CD14-positive monocyte (primary cell): ENCODE measurements around the gene KITLG. TPM values are rescaled to one million over a fixed set of nuclear protein-coding genes. Genes with fewer than 3 reads are reported as not detected.

Source experiments
- DNase-seq, 3 donors: peaks; one replicate each; pipeline ENCODE4 v3.0.0-alpha.2; 2011 to 2022
- H2AFZ ChIP-seq: 2 replicates; pipeline ENCODE4 v1.6.0; 2012; ENCODE audit warnings: mild to moderate bottlenecking, low read depth, low read length, inconsistent platforms; ENCODE audit not compliant: insufficient read depth, poor library complexity, severe bottlenecking
- H3K27ac ChIP-seq, 2 donors: 1 replicate in 1 of 2; 2 replicates in 1 of 2; pipeline ENCODE4 v1.5.1; 2012 to 2013; ENCODE audit warnings: low read length in 2 of 2, control low read depth in 1 of 2, inconsistent platforms in 1 of 2, low read depth in 1 of 2, mild to moderate bottlenecking in 1 of 2
- H3K27me3 ChIP-seq, 2 donors: one replicate each; pipeline versions ENCODE4 v1.6.0 to v1.6.1; 2011 to 2013; ENCODE audit warnings: low read length in 2 of 2; ENCODE audit not compliant: control insufficient read depth in 2 of 2, insufficient read depth in 2 of 2
- H3K36me3 ChIP-seq, 2 donors: replicated peaks in 1 of 2; 1 replicate in 1 of 2; 2 replicates in 1 of 2; pipeline versions ENCODE4 v1.5.1 to v1.6.1; 2012 to 2013; ENCODE audit warnings: low read length in 2 of 2, control low read depth in 1 of 2, inconsistent platforms in 1 of 2, mild to moderate bottlenecking in 1 of 2; ENCODE audit not compliant: insufficient read depth in 2 of 2, control insufficient read depth in 1 of 2
- H3K4me1 ChIP-seq, 2 donors: 1 replicate in 1 of 2; 2 replicates in 1 of 2; pipeline versions ENCODE4 v1.5.1 to v1.6.1; 2012 to 2013; ENCODE audit warnings: low read length in 2 of 2, control low read depth in 1 of 2, inconsistent platforms in 1 of 2, mild to moderate bottlenecking in 1 of 2, moderate library complexity in 1 of 2; ENCODE audit not compliant: insufficient read depth in 2 of 2, control insufficient read depth in 1 of 2
- H3K4me2 ChIP-seq: replicated peaks from 2 replicates; pipeline ENCODE3; 2012; ENCODE audit warnings: low read length, moderate library complexity, mild to moderate bottlenecking; ENCODE audit not compliant: poor library complexity, severe bottlenecking; ENCODE audit errors: extremely low read depth
- H3K4me3 ChIP-seq, 3 experiments: fragments of 200-600 bp in 1 of 3; sonication (generic) in 1 of 3; replicated peaks in 1 of 3; 1 replicate in 2 of 3; 2 replicates in 1 of 3; pipeline ENCODE4 v1.5.1; 2011 to 2013; ENCODE audit warnings: low read length in 3 of 3, mild to moderate bottlenecking in 3 of 3, control low read depth in 2 of 3, low read depth in 2 of 3, inconsistent platforms in 1 of 3, moderate library complexity in 1 of 3
- H3K79me2 ChIP-seq: 2 replicates; pipeline ENCODE4 v1.6.0; 2012; ENCODE audit warnings: mild to moderate bottlenecking, control low read depth, inconsistent platforms, low read length, moderate library complexity; ENCODE audit not compliant: insufficient read depth
- H3K9ac ChIP-seq: 2 replicates; pipeline ENCODE4 v1.6.0; 2017; ENCODE audit warnings: low read length, mild to moderate bottlenecking; ENCODE audit not compliant: insufficient read depth, poor library complexity, severe bottlenecking
- H3K9me3 ChIP-seq, 2 donors: replicated peaks in 1 of 2; 1 replicate in 1 of 2; 2 replicates in 1 of 2; pipeline versions ENCODE4 v1.5.1 to v1.6.1; 2012 to 2013; ENCODE audit warnings: low read length in 2 of 2, control low read depth in 1 of 2; ENCODE audit not compliant: control insufficient read depth in 1 of 2, insufficient read depth in 1 of 2
- H4K20me1 ChIP-seq: 2 replicates; pipeline ENCODE4 v1.6.0; 2012; ENCODE audit warnings: mild to moderate bottlenecking, low read length, control low read depth, moderate library complexity; ENCODE audit not compliant: insufficient read depth
- H3K27ac Mint-ChIP-seq, 7 donors: one replicate each; pipeline ENCODE4 v1.8.0; 2020; ENCODE audit warnings: mild to moderate bottlenecking in 7 of 7, mixed read lengths in 7 of 7, moderate library complexity in 6 of 7, inconsistent platforms in 2 of 7
- H3K27me3 Mint-ChIP-seq, 3 donors: one replicate each; pipeline ENCODE4 v1.8.0; 2021 to 2022; ENCODE audit warnings: low read depth in 3 of 3, mild to moderate bottlenecking in 3 of 3, mixed read lengths in 3 of 3, moderate library complexity in 3 of 3, inconsistent platforms in 1 of 3
- H3K36me3 Mint-ChIP-seq, 2 donors: one replicate each; pipeline ENCODE4 v1.8.0; 2020; ENCODE audit warnings: mixed read lengths in 2 of 2, inconsistent platforms in 1 of 2, mild to moderate bottlenecking in 1 of 2
- H3K4me1 Mint-ChIP-seq: one replicate; pipeline ENCODE4 v1.8.0; 2020; ENCODE audit warnings: mild to moderate bottlenecking, mixed read lengths
- H3K4me3 Mint-ChIP-seq, 2 donors: one replicate each; pipeline ENCODE4 v1.8.0; 2020; ENCODE audit warnings: mild to moderate bottlenecking in 2 of 2, mixed read lengths in 2 of 2, moderate library complexity in 1 of 2
- H3K9me3 Mint-ChIP-seq, 7 donors: one replicate each; pipeline ENCODE4 v1.8.0; 2020 to 2022; ENCODE audit warnings: mixed read lengths in 7 of 7, mild to moderate bottlenecking in 6 of 7, moderate library complexity in 6 of 7, inconsistent platforms in 2 of 7
- WGBS: methylation state at CpG from one replicate; pipeline ENCODE4 v1.1.5; 2013; ENCODE audit warnings: missing lambda C conversion rate; ENCODE audit not compliant: insufficient coverage; 5-methylcytosine and 5-hydroxymethylcytosine counted together
- intact Hi-C, 2 donors: fragments of 100-400 bp; cut with micrococcal nuclease; formaldehyde crosslinking; loops; one replicate each; pipeline versions ENCODE4 v1.15.0 to v1.15.1; 2023
- polyA plus RNA-seq, 3 donors: library from polyadenylated mRNA; depleted of rRNA in 1 of 3; unstranded in 2 of 3; stranded (reverse) in 1 of 3; fragments of 300-500 nt in 2 of 3; fragments of >200 nt in 1 of 3; fragmentation: Illumina TruSeq in 2 of 3; gene quantifications; 1 replicate in 2 of 3; 2 replicates in 1 of 3; pipeline ENCODE4 v1.2.3, GENCODE V29; 2012 to 2021
- TF ChIP-seq, protein P1 (sequence below): fragments of 200-600 bp; IDR thresholded peaks from one replicate; pipeline ENCODE4 v1.8.0; 2022; ENCODE audit warnings: antibody characterized with exemption, mild to moderate bottlenecking

The KITLG gene
- polyA plus RNA-seq, 3 donors = 0.03 to 0.07 TPM; not detected in 1

- H3K27ac Mint-ChIP-seq = no peak overlapping the region
- no peaks in the 10 kb centered on the region for H3K4me1 Mint-ChIP-seq
- Histone ChIP-seq H4K20me1 (no peaks in the 10 kb centered on the region), H3K79me2 (no peaks in the 10 kb centered on the region), H3K9ac (no peak overlapping the region), H3K27ac (no peak overlapping the region), H3K36me3 (no peaks in the 10 kb centered on the region), H3K4me2 (no peak overlapping the region), H3K9me3 (no peaks in the 10 kb centered on the region), H3K4me3 (no peak overlapping the region), H2AFZ (no peak overlapping the region), H3K4me1 (no peaks in the 10 kb centered on the region), H3K27me3 (no peaks in the 10 kb centered on the region)
- H3K9me3 Mint-ChIP-seq = peaks cover 0 to 1% (median 0%) of the 10 kb centered on the region in 7 donors
- H3K36me3 Mint-ChIP-seq = no peaks in the 10 kb centered on the region
- intact Hi-C loops = no loop called here
- no peak overlapping the region for H3K4me3 Mint-ChIP-seq
- TF ChIP-seq, protein P1, sequence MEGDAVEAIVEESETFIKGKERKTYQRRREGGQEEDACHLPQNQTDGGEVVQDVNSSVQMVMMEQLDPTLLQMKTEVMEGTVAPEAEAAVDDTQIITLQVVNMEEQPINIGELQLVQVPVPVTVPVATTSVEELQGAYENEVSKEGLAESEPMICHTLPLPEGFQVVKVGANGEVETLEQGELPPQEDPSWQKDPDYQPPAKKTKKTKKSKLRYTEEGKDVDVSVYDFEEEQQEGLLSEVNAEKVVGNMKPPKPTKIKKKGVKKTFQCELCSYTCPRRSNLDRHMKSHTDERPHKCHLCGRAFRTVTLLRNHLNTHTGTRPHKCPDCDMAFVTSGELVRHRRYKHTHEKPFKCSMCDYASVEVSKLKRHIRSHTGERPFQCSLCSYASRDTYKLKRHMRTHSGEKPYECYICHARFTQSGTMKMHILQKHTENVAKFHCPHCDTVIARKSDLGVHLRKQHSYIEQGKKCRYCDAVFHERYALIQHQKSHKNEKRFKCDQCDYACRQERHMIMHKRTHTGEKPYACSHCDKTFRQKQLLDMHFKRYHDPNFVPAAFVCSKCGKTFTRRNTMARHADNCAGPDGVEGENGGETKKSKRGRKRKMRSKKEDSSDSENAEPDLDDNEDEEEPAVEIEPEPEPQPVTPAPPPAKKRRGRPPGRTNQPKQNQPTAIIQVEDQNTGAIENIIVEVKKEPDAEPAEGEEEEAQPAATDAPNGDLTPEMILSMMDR = no peak
- WGBS = 100% methylated on average over 1 of the region's 4 CpGs
- no peak for DNase-seq
- H3K27me3 Mint-ChIP-seq = peaks cover 0 to 2% (median 2%) of the 10 kb centered on the region in 3 donors
These were observed 17.3 kb downstream of the KITLG start for GRCh38 chr12:88562846-88563582.

GRCh38 chr12:88562151-88562550 lies 18.1 kb downstream of the KITLG start:
- Mint-ChIP-seq H3K27ac (no peak overlapping the region), H3K27me3 (peaks cover 0 to 2% (median 2%) of the 10 kb centered on the region in 3 donors), H3K4me3 (no peak overlapping the region), H3K4me1 (no peaks in the 10 kb centered on the region), H3K36me3 (no peaks in the 10 kb centered on the region), H3K9me3 (peaks cover 0 to 1% (median 0%) of the 10 kb centered on the region in 7 donors)
- Histone ChIP-seq H3K79me2 (no peaks in the 10 kb centered on the region), H3K4me2 (no peak overlapping the region), H3K27me3 (no peaks in the 10 kb centered on the region), H3K27ac (no peak overlapping the region), H3K9ac (no peak overlapping the region), H3K9me3 (no peaks in the 10 kb centered on the region), H4K20me1 (no peaks in the 10 kb centered on the region), H3K4me1 (no peaks in the 10 kb centered on the region), H3K36me3 (no peaks in the 10 kb centered on the region), H3K4me3 (no peak overlapping the region), H2AFZ (no peak overlapping the region)
- WGBS = no CpG with 5 or more reads among the region's 2 CpGs
- TF ChIP-seq, protein P1 = no peak
- no peak for DNase-seq
- intact Hi-C loops = no loop called here
